Neuron (in vitro differentiated cells): Measurements from ENCODE around the gene HSD3B2.

Source experiments
- H2AFZ ChIP-seq: one replicate; pipeline ENCODE4 v1.6.1; 2013; ENCODE audit warnings: low read depth, mild to moderate bottlenecking, inconsistent platforms, low read length, moderate library complexity
- H3K27me3 ChIP-seq: one replicate; pipeline ENCODE4 v1.6.1; 2013; ENCODE audit warnings: low read length; ENCODE audit not compliant: insufficient read depth
- H3K36me3 ChIP-seq: one replicate; pipeline ENCODE4 v1.6.1; 2013; ENCODE audit warnings: low read length; ENCODE audit not compliant: insufficient read depth
- H3K4me1 ChIP-seq: one replicate; pipeline ENCODE4 v1.6.1; 2013; ENCODE audit warnings: low read length; ENCODE audit not compliant: insufficient read depth
- H3K4me3 ChIP-seq: 2 replicates; pipeline ENCODE4 v1.5.1; 2013; ENCODE audit warnings: mild to moderate bottlenecking, low read length, moderate library complexity
- H3K9me3 ChIP-seq: one replicate; pipeline ENCODE4 v1.6.1; 2013; ENCODE audit warnings: low read length

Gene HSD3B2

GRCh38 chr1:119380304-119380703 lies 34.6 kb upstream of the HSD3B2 start:
- Histone ChIP-seq H3K9me3 (peaks cover 2% of the 10 kb centered on the region), H3K36me3 (no peaks in the 10 kb centered on the region), H2AFZ (no peak overlapping the region), H3K4me3 (no peak overlapping the region), H3K4me1 (no peaks in the 10 kb centered on the region), H3K27me3 (peaks cover 3% of the 10 kb centered on the region)

- H3K4me3 ChIP-seq, result no peak overlapping the region
- H3K36me3 ChIP-seq, result no peaks in the 10 kb centered on the region
- no peaks in the 10 kb centered on the region for H3K4me1 ChIP-seq
- H3K9me3 ChIP-seq, result peaks cover 2% of the 10 kb centered on the region
- H2AFZ ChIP-seq, result no peak overlapping the region
- peaks cover 3% of the 10 kb centered on the region for H3K27me3 ChIP-seq
These were observed 33.8 kb upstream of the HSD3B2 start for GRCh38 chr1:119380983-119381662.

- Histone ChIP-seq H3K36me3 (no peaks in the 10 kb centered on the region), H3K4me3 (no peak overlapping the region), H2AFZ (no peak overlapping the region), H3K9me3 (no peaks in the 10 kb centered on the region), H3K4me1 (no peaks in the 10 kb centered on the region), H3K27me3 (peaks cover 2% of the 10 kb centered on the region)
These were observed 30.4 kb upstream of the HSD3B2 start for GRCh38 chr1:119384591-119384990.

GRCh38 chr1:119385650-119386049 lies 29.3 kb upstream of the HSD3B2 start:
- H3K36me3 ChIP-seq, result no peaks in the 10 kb centered on the region
- H3K4me1 ChIP-seq, result no peaks in the 10 kb centered on the region
- H3K9me3 ChIP-seq, result no peaks in the 10 kb centered on the region
- H2AFZ ChIP-seq, result no peak overlapping the region
- no peak overlapping the region for H3K4me3 ChIP-seq
- no peaks in the 10 kb centered on the region for H3K27me3 ChIP-seq

- no peaks in the 10 kb centered on the region for H3K9me3 ChIP-seq
- H2AFZ ChIP-seq, result no peak overlapping the region
- no peaks in the 10 kb centered on the region for H3K27me3 ChIP-seq
- H3K4me3 ChIP-seq, result no peak overlapping the region
- no peaks in the 10 kb centered on the region for H3K4me1 ChIP-seq
- H3K36me3 ChIP-seq, result no peaks in the 10 kb centered on the region
These were observed 27.1 kb upstream of the HSD3B2 start for GRCh38 chr1:119387858-119388257.

- Histone ChIP-seq H3K4me3 (no peak overlapping the region), H3K36me3 (no peaks in the 10 kb centered on the region), H2AFZ (no peak overlapping the region), H3K9me3 (no peaks in the 10 kb centered on the region), H3K4me1 (no peaks in the 10 kb centered on the region), H3K27me3 (no peaks in the 10 kb centered on the region)
These were observed 26.5 kb upstream of the HSD3B2 start for GRCh38 chr1:119388450-119388849.

GRCh38 chr1:119390526-119390925 lies 24.4 kb upstream of the HSD3B2 start:
- H3K27me3 ChIP-seq, result no peaks in the 10 kb centered on the region

GRCh38 chr1:119391749-119392148 lies 23.2 kb upstream of the HSD3B2 start:
- Histone ChIP-seq H3K4me3 (no peak overlapping the region), H3K27me3 (no peaks in the 10 kb centered on the region), H2AFZ (no peak overlapping the region), H3K36me3 (no peaks in the 10 kb centered on the region), H3K9me3 (no peaks in the 10 kb centered on the region), H3K4me1 (no peaks in the 10 kb centered on the region)

More at GRCh38 chr1:119390526-119390925, 24.4 kb upstream of the HSD3B2 start:
- H3K4me1 ChIP-seq, result no peaks in the 10 kb centered on the region
- H2AFZ ChIP-seq, result no peak overlapping the region
- no peaks in the 10 kb centered on the region for H3K9me3 ChIP-seq
- no peak overlapping the region for H3K4me3 ChIP-seq
- H3K36me3 ChIP-seq, result no peaks in the 10 kb centered on the region

- Histone ChIP-seq H3K4me3 (no peak overlapping the region), H3K27me3 (no peaks in the 10 kb centered on the region), H3K9me3 (no peaks in the 10 kb centered on the region), H3K36me3 (no peaks in the 10 kb centered on the region), H2AFZ (no peak overlapping the region), H3K4me1 (no peaks in the 10 kb centered on the region)
These were observed 20.9 kb upstream of the HSD3B2 start for GRCh38 chr1:119394085-119394484.

GRCh38 chr1:119396982-119397381 lies 18.0 kb upstream of the HSD3B2 start:
- H2AFZ ChIP-seq, result no peak overlapping the region
- no peaks in the 10 kb centered on the region for H3K4me1 ChIP-seq
- no peaks in the 10 kb centered on the region for H3K36me3 ChIP-seq
- no peak overlapping the region for H3K4me3 ChIP-seq
- no peaks in the 10 kb centered on the region for H3K27me3 ChIP-seq
- H3K9me3 ChIP-seq, result no peaks in the 10 kb centered on the region

GRCh38 chr1:119397986-119398385 lies 17.0 kb upstream of the HSD3B2 start:
- Histone ChIP-seq H3K27me3 (no peaks in the 10 kb centered on the region), H2AFZ (no peak overlapping the region), H3K9me3 (no peaks in the 10 kb centered on the region), H3K4me3 (no peak overlapping the region), H3K36me3 (no peaks in the 10 kb centered on the region), H3K4me1 (no peaks in the 10 kb centered on the region)

- Histone ChIP-seq H2AFZ (no peak overlapping the region), H3K36me3 (no peaks in the 10 kb centered on the region), H3K27me3 (no peaks in the 10 kb centered on the region), H3K4me3 (no peak overlapping the region), H3K4me1 (no peaks in the 10 kb centered on the region), H3K9me3 (no peaks in the 10 kb centered on the region)
These were observed 10.2 kb upstream of the HSD3B2 start for GRCh38 chr1:119404736-119405135.

GRCh38 chr1:119409731-119410130 lies 5.2 kb upstream of the HSD3B2 start:
- Histone ChIP-seq H3K4me1 (no peaks in the 10 kb centered on the region), H3K36me3 (no peaks in the 10 kb centered on the region), H2AFZ (no peak overlapping the region), H3K27me3 (no peaks in the 10 kb centered on the region), H3K4me3 (no peak overlapping the region), H3K9me3 (no peaks in the 10 kb centered on the region)

GRCh38 chr1:119410961-119411360 lies 4.0 kb upstream of the HSD3B2 start:
- Histone ChIP-seq H3K9me3 (no peaks in the 10 kb centered on the region), H3K36me3 (no peaks in the 10 kb centered on the region), H3K4me3 (no peak overlapping the region), H2AFZ (no peak overlapping the region), H3K4me1 (no peaks in the 10 kb centered on the region), H3K27me3 (no peaks in the 10 kb centered on the region)
